Endothelial cell of umbilical vein (primary cell): ENCODE data around the gene ARHGEF10L.

ENCODE experiments used
- GATA2 ChIP-seq: IDR thresholded peaks from 2 replicates; pipeline ENCODE4 v1.7.0; 2011; ENCODE audit warnings: low read depth, mild to moderate bottlenecking, moderate library complexity, mixed read lengths, low read length; ENCODE audit not compliant: insufficient read length, insufficient read depth
- JUN ChIP-seq: IDR thresholded peaks from 2 replicates; pipeline ENCODE4 v1.6.1; 2011; ENCODE audit warnings: borderline replicate concordance, low read depth; ENCODE audit not compliant: insufficient read length, insufficient read depth
- MAX ChIP-seq: IDR thresholded peaks from 2 replicates; pipeline ENCODE4 v1.6.1; 2011; ENCODE audit not compliant: insufficient read depth, insufficient read length
- POLR2A ChIP-seq: IDR thresholded peaks from 2 replicates; pipeline ENCODE4 v1.6.1; 2012; ENCODE audit warnings: low read depth, mild to moderate bottlenecking, control low read depth, low read length
- POLR2AphosphoS5 ChIP-seq: IDR thresholded peaks from 2 replicates; pipeline ENCODE4 v1.6.1; 2012; ENCODE audit warnings: low read depth, mild to moderate bottlenecking, control low read depth, low read length, moderate library complexity; ENCODE audit not compliant: insufficient read depth
- TF ChIP-seq, protein P1 (sequence below), 2 donors: IDR thresholded peaks; 1 replicate in 1 of 2; 2 replicates in 1 of 2; pipeline ENCODE4 v1.5.1; 2011; ENCODE audit warnings: low read length in 2 of 2, mild to moderate bottlenecking in 2 of 2, moderate library complexity in 2 of 2, control low read depth in 1 of 2, inconsistent platforms in 1 of 2, low read depth in 1 of 2; ENCODE audit not compliant: insufficient read depth in 1 of 2; ENCODE audit errors: extremely low read depth in 1 of 2

GRCh38 chr1:17632106-17632505, 92.6 kb downstream of the ARHGEF10L start:
- TF ChIP-seq POLR2AphosphoS5 (no peak), MAX (no peak), JUN (no peak), POLR2A (no peak), GATA2 (no peak)
- TF ChIP-seq, protein P1, sequence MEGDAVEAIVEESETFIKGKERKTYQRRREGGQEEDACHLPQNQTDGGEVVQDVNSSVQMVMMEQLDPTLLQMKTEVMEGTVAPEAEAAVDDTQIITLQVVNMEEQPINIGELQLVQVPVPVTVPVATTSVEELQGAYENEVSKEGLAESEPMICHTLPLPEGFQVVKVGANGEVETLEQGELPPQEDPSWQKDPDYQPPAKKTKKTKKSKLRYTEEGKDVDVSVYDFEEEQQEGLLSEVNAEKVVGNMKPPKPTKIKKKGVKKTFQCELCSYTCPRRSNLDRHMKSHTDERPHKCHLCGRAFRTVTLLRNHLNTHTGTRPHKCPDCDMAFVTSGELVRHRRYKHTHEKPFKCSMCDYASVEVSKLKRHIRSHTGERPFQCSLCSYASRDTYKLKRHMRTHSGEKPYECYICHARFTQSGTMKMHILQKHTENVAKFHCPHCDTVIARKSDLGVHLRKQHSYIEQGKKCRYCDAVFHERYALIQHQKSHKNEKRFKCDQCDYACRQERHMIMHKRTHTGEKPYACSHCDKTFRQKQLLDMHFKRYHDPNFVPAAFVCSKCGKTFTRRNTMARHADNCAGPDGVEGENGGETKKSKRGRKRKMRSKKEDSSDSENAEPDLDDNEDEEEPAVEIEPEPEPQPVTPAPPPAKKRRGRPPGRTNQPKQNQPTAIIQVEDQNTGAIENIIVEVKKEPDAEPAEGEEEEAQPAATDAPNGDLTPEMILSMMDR (IDR thresholded peaks at IDR 0.05; ENCODE audit: extremely low read depth in 1 of 2, insufficient read depth in 1 of 2, low read depth in 1 of 2, low read length in 2 of 2) = no peak
